UCSD-AML1 (cell line): ENCODE results near the gene PRPH.
"Not testable (repeated sequence)": the region's sequence is repeated elsewhere in the genome, so short reads cannot be mapped to it uniquely, and the experiment has no call there.

ENCODE experiments used
- DNase-seq: peaks from one replicate; lab custom pipeline; 2025; ENCODE audit not compliant: unreplicated experiment; lab: John Stamatoyannopoulos, UW

The PRPH gene

GRCh38 chr12:49332441-49332861 is 37.5 kb downstream of the PRPH start:
- DNase-seq: no peak

DNA sequence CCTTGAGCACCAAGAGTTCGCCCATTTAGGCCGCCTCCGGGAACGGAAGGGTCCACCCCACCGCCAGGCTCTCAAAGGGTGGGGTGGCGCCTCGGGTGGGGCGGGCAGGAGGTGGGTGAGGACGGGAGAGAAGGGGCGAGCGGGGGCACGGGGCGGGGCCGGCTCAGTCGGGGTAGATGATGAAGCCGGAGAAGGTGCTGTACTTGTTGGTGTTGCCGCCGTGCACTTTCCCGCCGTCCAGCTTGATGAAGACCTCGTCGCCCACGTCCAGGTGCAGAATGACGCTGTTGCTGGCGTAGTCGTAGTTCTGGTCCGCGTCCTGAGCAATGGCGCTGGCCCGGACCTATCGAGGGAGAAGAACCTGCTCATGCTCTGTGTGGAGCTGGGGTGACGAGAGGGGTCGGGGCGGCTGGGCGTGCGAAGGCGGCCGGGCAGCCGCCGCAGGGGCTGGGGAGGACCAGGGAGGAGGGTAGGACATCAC is 38.0 kb downstream of the PRPH start:
- no peak for DNase-seq

DNA sequence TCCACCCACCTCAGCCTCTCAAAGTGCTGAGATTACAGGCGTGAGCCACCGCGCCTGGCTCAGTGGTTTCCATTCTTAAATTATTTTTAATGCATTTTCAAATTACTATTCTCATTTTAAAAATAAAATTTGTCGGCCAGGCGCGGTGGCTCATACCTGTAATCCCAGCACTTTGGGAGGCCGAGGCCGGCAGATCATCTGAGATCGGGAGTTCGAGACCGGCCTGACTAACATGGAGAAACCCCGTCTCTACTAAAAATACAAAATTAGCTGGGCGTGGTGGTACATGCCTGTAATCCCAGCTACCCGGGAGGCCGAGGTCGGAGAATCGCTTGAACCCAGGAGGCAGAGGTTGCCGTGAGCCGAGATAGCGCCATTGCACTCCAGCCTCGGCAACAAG is 38.8 kb downstream of the PRPH start:
- DNase-seq: not testable (repeated sequence)

GRCh38 chr12:49334226-49334625 is 39.3 kb downstream of the PRPH start:
- no peak for DNase-seq

- no peak for DNase-seq
Observed at GRCh38 chr12:49334681-49335080, 39.7 kb downstream of the PRPH start.

- no peak for DNase-seq
Observed at GRCh38 chr12:49335118-49335954, 40.4 kb downstream of the PRPH start.

- no peak for DNase-seq
Observed at GRCh38 chr12:49335955-49336644, 41.2 kb downstream of the PRPH start.

- DNase-seq: peak; percentile 83
Observed at GRCh38 chr12:49336645-49337584, 42.0 kb downstream of the PRPH start, which contains the start of gene C1QL4. Gene C1QL4 (minus strand): TSS chr12:49337188. CDS start chr12:49336477, 711 bp downstream.

DNA sequence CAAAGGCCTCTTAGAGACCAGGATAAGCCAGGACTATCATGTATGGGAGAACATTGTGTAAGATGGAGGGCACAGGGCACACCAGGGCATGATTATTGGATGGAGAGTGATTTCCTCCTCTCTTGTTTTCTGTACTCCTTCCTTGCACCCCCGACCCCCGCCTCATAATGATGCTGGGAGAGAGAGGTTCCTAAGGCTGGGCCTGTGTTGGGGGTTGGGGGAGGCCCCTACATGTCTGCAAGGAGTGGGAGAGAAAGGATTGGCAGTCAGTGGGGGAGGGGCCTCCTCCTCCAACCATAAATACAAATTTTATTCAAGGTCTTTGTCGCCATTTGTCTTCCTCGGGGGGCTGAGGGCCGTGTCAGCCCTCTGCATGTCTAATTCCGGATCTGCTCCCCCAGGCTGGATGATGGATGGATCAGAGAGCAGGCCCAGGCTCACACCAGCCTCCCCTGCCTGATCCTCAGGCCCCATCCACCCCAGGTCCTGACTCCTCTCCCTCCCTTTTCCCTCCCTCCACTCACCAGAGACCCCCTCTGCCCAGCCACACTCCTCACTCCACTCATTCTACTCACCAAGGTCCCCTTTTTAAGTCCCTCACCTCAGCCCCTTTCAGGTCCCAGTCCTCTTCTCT is 44.0 kb downstream of the PRPH start:
- no peak for DNase-seq

DNA sequence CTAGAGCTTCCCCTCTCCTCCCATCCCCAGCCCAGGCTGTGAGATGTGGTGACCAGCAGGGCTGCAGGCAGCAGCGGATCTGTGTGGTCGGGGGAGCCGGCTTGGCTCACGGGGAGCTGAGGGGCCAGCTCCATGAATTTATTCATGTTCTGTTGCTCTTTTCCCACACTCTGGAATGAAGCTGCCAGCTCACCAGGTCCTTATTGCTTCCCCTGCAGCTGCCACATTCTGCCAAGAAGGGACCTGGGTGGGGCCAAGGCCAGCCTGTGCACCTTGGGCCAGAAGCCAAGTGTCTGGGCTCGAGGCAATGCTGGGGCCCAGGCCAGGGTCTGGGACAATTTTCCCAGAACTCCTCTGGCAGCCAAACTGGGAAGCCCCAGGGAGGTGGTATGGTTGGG is 44.5 kb downstream of the PRPH start:
- no peak for DNase-seq

- DNase-seq: no peak
Observed at GRCh38 chr12:49340095-49340870, 45.3 kb downstream of the PRPH start.

DNA sequence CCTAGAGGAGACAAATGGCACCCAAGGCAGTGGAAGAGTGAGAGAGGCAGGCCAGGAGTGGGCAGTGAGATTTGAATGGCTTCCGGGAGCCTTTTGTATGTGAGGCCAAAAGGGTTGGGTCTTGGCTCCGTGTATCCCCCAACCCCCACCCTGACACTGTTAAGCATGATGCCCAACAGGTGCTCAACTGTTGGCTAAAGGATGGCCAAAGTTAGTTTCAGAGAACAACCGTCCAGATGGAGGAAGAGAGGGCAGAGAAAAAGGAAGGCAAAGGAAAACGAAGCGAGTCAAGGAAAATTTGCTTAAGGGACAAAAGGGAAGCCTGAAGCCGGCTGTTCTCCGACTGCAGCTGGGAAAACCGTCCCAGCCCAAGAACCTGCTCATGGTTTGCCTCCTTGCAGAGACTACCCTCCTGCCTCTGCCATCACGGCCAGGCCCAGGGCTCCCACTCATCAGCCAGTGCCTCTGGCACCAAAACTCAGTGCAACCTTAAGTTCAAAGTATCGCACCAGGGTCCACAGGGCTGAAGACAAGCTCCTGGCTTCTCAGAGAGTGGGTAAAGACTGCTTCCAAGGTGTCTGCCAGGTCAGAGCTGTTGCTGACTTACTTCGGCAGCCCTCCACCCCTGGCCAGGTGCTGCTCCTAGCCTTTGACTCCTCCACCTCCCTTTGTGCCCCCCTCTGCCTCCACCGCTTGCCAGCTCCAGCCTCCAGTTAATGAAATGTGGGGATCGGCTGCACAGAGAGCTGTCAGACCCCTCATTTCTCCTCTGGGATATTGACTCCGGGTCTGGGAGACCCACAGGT is 46.2 kb downstream of the PRPH start:
- no peak for DNase-seq

- no peak for DNase-seq
Observed at GRCh38 chr12:49341777-49342065, 46.8 kb downstream of the PRPH start.

DNA sequence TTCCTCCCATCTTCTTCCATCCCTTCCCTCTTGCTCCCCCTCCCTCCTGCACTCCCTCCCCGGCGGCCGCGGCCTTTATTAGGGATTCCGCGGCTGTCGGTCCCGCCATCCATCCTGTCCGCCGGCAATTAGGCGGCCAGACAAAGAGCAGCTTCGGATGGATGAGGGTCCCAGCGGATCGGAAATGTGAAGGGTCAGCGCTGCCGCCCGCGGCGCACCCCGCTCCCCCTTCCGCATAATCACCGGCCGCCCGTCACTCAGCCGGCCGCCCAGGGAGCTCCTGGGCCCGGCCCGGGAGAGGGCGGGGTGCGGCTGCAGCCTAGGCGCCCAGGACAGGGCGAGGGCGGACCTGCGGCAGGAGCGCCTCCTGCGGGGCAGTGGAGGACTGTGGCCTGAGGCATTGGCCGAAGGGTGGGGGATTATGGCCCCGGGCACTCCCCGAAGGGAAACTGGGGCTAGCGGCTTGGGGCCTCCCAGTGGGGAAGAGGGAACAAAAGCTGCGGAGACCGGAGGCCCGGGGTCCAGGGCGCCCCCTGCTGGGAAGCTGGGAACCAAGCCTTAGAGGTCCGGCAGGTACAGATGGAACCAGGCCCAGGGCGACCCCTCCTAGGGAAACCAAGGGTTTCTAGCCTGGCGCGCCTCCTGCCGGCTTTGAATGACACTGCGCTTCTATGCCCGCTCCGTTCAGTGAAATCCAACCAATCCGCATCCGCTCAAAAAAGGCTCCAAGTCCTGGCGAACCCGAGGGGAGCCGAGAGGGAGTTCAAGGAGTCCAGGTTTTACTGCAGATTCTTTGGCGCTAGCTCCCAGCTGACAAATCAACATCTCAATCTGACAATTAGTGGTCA is 47.3 kb downstream of the PRPH start:
- peak; percentile 87 for DNase-seq

- DNase-seq: no peak
Observed at GRCh38 chr12:49342914-49343731, 48.2 kb downstream of the PRPH start.

GRCh38 chr12:49344486-49345050 is 49.6 kb downstream of the PRPH start:
- no peak for DNase-seq
